Endodermal cell (in vitro differentiated cells): ENCODE data around the gene FOXG1. TPM values are rescaled to one million over a fixed set of nuclear protein-coding genes. Genes with fewer than 3 reads are reported as not detected.

Source experiments
- DNase-seq: peaks from one replicate; pipeline ENCODE4 v3.0.0-alpha.2; 2017
- H3K27ac ChIP-seq: 2 replicates; pipeline ENCODE4 v1.5.1; 2013; ENCODE audit warnings: mild to moderate bottlenecking, low read depth, low read length, moderate library complexity
- H3K27me3 ChIP-seq: 2 replicates; pipeline ENCODE4 v1.6.1; 2013; ENCODE audit warnings: mild to moderate bottlenecking, low read length, moderate library complexity; ENCODE audit not compliant: insufficient read depth, control insufficient read depth, poor library complexity, severe bottlenecking
- H3K36me3 ChIP-seq: 2 replicates; pipeline ENCODE4 v1.7.0; 2013; ENCODE audit warnings: mild to moderate bottlenecking, low read length, moderate library complexity; ENCODE audit not compliant: control insufficient read depth, insufficient read depth
- H3K4me1 ChIP-seq: one replicate; pipeline ENCODE4 v1.7.0; 2013; ENCODE audit warnings: low read length; ENCODE audit not compliant: control insufficient read depth, insufficient read depth
- H3K4me3 ChIP-seq: 2 replicates; pipeline ENCODE4 v1.5.1; 2013; ENCODE audit warnings: mild to moderate bottlenecking, low read length, moderate library complexity
- H3K9ac ChIP-seq: 2 replicates; pipeline ENCODE4 v1.6.1; 2013; ENCODE audit warnings: mild to moderate bottlenecking, low read length, moderate library complexity; ENCODE audit not compliant: poor library complexity, severe bottlenecking; ENCODE audit errors: extremely low read depth
- H3K9me3 ChIP-seq: 2 replicates; pipeline ENCODE4 v1.6.1; 2013; ENCODE audit warnings: mild to moderate bottlenecking, low read length, moderate library complexity; ENCODE audit not compliant: control insufficient read depth
- H3K27ac Mint-ChIP-seq: 2 replicates; pipeline ENCODE4 v1.8.0; 2020; ENCODE audit warnings: mixed read lengths
- H3K27me3 Mint-ChIP-seq: 2 replicates; pipeline ENCODE4 v1.8.0; 2021; ENCODE audit warnings: mild to moderate bottlenecking, mixed read lengths; ENCODE audit not compliant: insufficient read depth
- H3K36me3 Mint-ChIP-seq: 2 replicates; pipeline ENCODE4 v1.8.0; 2020; ENCODE audit warnings: low read depth, mixed read lengths
- H3K4me1 Mint-ChIP-seq: 2 replicates; pipeline ENCODE4 v1.8.0; 2020; ENCODE audit warnings: mixed read lengths
- H3K4me3 Mint-ChIP-seq: 2 replicates; pipeline ENCODE4 v1.8.0; 2020; ENCODE audit warnings: mild to moderate bottlenecking, moderate library complexity, mixed read lengths
- H3K9me3 Mint-ChIP-seq: 2 replicates; pipeline ENCODE4 v1.8.0; 2020; ENCODE audit warnings: mild to moderate bottlenecking, mixed read lengths
- WGBS, 2 experiments: methylation state at CpG; one replicate each; pipeline versions ENCODE4 v1.1.5 to v1.1.7; 2013; ENCODE audit warnings: missing lambda C conversion rate in 2 of 2, mixed read lengths in 1 of 2; ENCODE audit not compliant: insufficient coverage in 1 of 2, insufficient read length in 1 of 2; 5-methylcytosine and 5-hydroxymethylcytosine counted together
- total RNA-seq, 2 donors: library from RNA; stranded (reverse); fragmentation: NEBNext Ultra II Directional in 1 of 2; extraction: Animal tissue kit (Norgen Biotek cat#: 25700) in 1 of 2; gene quantifications; 2 replicates in 1 of 2; 3 replicates in 1 of 2; pipeline ENCODE4 v1.2.1, GENCODE V29; 2021
- TF ChIP-seq, protein P1 (sequence below): fragments of 200-600 bp; sonication (generic); conservative IDR thresholded peaks from 2 replicates; pipeline ENCODE4 v1.5.0; 2021; ENCODE audit warnings: antibody characterized with exemption, mild to moderate bottlenecking

FOXG1 gene
- total RNA-seq, 2 donors from 2014 or later: 0.04 to 0.07 TPM

DNA sequence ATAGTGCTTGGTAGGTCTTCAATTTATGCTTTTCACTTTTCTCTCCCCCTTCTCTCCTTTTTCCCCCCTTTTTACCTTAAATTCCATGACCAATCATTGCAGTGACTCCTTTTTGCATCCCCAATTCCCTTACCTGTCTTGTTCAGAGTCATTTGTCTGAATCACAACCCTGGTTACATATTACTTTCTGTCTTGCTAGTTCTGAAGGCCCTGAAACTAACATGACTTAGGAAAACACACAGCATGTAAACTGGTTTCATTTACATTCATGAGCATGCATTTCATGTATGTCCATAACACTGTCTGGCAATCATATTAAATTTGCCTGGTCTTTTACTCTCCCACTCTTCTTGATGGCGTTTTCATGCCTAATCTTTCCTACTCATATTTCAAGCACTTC is 20.3 kb upstream of the FOXG1 start:
- Histone ChIP-seq H3K36me3 (no peaks in the 10 kb centered on the region), H3K9ac (no peak overlapping the region), H3K27ac (no peak overlapping the region), H3K4me3 (no peak overlapping the region), H3K4me1 (no peaks in the 10 kb centered on the region), H3K27me3 (no peaks in the 10 kb centered on the region), H3K9me3 (peaks cover 10% of the 10 kb centered on the region)
- TF ChIP-seq, protein P1, sequence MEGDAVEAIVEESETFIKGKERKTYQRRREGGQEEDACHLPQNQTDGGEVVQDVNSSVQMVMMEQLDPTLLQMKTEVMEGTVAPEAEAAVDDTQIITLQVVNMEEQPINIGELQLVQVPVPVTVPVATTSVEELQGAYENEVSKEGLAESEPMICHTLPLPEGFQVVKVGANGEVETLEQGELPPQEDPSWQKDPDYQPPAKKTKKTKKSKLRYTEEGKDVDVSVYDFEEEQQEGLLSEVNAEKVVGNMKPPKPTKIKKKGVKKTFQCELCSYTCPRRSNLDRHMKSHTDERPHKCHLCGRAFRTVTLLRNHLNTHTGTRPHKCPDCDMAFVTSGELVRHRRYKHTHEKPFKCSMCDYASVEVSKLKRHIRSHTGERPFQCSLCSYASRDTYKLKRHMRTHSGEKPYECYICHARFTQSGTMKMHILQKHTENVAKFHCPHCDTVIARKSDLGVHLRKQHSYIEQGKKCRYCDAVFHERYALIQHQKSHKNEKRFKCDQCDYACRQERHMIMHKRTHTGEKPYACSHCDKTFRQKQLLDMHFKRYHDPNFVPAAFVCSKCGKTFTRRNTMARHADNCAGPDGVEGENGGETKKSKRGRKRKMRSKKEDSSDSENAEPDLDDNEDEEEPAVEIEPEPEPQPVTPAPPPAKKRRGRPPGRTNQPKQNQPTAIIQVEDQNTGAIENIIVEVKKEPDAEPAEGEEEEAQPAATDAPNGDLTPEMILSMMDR: no peak
- Mint-ChIP-seq H3K27ac (no peak overlapping the region), H3K27me3 (peaks cover 2% of the 10 kb centered on the region), H3K4me1 (peaks cover 11% of the 10 kb centered on the region), H3K9me3 (peaks cover 10% of the 10 kb centered on the region), H3K36me3 (no peaks in the 10 kb centered on the region), H3K4me3 (no peak overlapping the region)
- DNase-seq: no peak
- 91 to 100% methylated on average over 1 of the region's 1 CpG for WGBS, 2 experiments

DNA sequence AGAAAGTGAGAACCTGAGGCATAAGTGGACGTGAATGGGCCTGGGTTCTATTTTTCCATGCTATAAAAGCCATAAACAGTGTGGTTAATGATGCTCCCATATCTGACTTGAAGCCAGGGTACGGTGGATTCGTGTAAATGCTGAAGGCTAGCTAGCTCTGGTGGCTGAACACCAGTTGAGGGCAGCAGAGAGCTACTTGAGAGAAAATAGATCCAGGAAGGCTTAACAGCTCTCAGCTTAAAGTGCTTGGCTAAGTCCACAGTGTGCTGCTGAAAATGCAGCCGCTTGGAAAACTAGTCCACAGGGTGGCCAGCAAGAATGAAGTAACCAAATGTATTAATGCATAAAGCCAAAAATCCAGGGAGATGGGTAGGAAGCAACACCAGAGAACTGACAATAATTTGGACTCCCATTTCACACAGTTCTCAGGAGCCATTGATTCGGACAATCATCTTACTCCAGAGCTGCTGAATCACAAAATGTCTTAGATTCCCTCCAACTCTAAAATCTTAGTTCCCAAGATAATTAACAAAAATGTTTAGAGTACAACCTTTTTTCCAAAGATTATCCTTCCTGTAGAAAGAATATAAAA is 15.0 kb upstream of the FOXG1 start:
- peaks cover 5% of the 10 kb centered on the region for H3K4me1 Mint-ChIP-seq
- Histone ChIP-seq H3K27me3 (peaks cover 40% of the 10 kb centered on the region), H3K4me3 (no peak overlapping the region), H3K9me3 (peaks cover 10% of the 10 kb centered on the region), H3K9ac (no peak overlapping the region), H3K27ac (no peak overlapping the region), H3K36me3 (no peaks in the 10 kb centered on the region), H3K4me1 (no peaks in the 10 kb centered on the region)
- H3K27ac Mint-ChIP-seq: no peak overlapping the region
- H3K36me3 Mint-ChIP-seq: no peaks in the 10 kb centered on the region
- TF ChIP-seq, protein P1: peak; percentile 86
- peaks cover 41% of the 10 kb centered on the region for H3K27me3 Mint-ChIP-seq
- H3K4me3 Mint-ChIP-seq: no peak overlapping the region
- peak; percentile 88 for DNase-seq
- H3K9me3 Mint-ChIP-seq: peaks cover 6% of the 10 kb centered on the region
- 27 to 30% methylated on average over 5 of the region's 5 CpGs for WGBS, 2 experiments

DNA sequence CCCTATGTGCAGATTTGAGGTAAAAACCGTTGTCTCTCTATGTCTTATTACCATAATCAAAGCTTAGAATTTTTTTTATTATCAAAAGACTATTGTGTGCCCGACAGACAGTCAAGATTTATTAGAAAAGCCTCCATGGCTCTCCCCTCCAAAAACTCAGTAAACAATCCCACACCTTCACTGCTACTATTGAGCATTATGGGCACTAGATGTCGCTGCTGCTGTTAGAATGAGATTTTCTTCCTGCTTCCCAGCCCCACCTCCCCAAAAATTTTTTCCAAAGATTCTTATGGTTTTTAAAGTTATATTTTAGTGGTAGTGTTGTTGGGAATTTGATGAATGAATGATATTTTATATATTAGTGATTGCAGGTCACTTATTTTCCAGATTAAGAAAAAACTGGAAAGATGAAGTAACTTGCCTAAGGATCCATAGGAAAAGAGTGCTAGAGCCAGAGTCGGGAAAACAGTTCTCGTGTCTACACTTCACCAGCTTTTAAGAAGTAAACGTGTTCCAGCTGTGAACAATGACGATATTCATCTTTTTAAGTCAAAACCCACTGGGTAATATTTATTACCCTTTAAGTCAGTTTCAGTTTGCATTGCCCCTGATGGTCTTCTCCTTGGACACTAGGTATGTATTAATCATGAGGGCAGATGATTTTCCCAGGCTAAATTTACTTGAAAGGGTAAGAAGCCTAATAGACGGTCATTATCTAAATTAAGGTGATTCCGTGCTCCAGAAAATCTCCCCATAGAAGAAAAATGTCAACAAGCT is 12.2 kb upstream of the FOXG1 start:
- peak; percentile 81 for DNase-seq
- Histone ChIP-seq H3K36me3 (no peaks in the 10 kb centered on the region), H3K4me3 (no peak overlapping the region), H3K9me3 (no peaks in the 10 kb centered on the region), H3K27me3 (peaks cover 69% of the 10 kb centered on the region), H3K9ac (no peak overlapping the region), H3K4me1 (peaks cover 4% of the 10 kb centered on the region), H3K27ac (no peak overlapping the region)
- no peak overlapping the region for H3K27ac Mint-ChIP-seq
- H3K4me3 Mint-ChIP-seq: no peak overlapping the region
- peaks cover 68% of the 10 kb centered on the region for H3K27me3 Mint-ChIP-seq
- TF ChIP-seq, protein P1: peak; percentile 87
- H3K36me3 Mint-ChIP-seq: no peaks in the 10 kb centered on the region
- WGBS, 2 experiments: 23 to 29% methylated on average over 6 to 9 of the region's 9 CpGs
- H3K4me1 Mint-ChIP-seq: peaks cover 23% of the 10 kb centered on the region
- no peaks in the 10 kb centered on the region for H3K9me3 Mint-ChIP-seq
